Ovary (tissue), 3 donors: ENCODE results near the gene PTPN1.

ENCODE experiments used
- CTCF ChIP-seq, 3 donors: fragments of 450-650 bp in 2 of 3; fragments of 200-600 bp in 1 of 3; IDR thresholded peaks; one replicate each; pipeline versions ENCODE4 v1.5.1 to v1.8.0; 2016 to 2022; ENCODE audit warnings: antibody characterized with exemption in 3 of 3, mild to moderate bottlenecking in 1 of 3
- EP300 ChIP-seq: sonication (generic); formaldehyde crosslinking; IDR thresholded peaks from one replicate; pipeline ENCODE4 v1.6.1; 2017; ENCODE audit warnings: antibody characterized with exemption
- POLR2A ChIP-seq: fragments of 450-650 bp; IDR thresholded peaks from one replicate; pipeline ENCODE4 v1.6.1; 2017; ENCODE audit warnings: antibody characterized with exemption, mild to moderate bottlenecking, moderate library complexity
- donor health status: DM: no; HTN: no; CAD: no.

- TF ChIP-seq CTCF (IDR thresholded peaks at IDR 0.05): no peak
- no peak for TF ChIP-seq POLR2A
- no peak for TF ChIP-seq EP300
Observed at GRCh38 chr20:50496773-50497385, 13.3 kb upstream of the PTPN1 start.
